Body of pancreas (tissue), 4 donors: Measurements from ENCODE around the gene DBX1. TPM values are rescaled to one million over a fixed set of nuclear protein-coding genes. Genes with fewer than 3 reads are reported as not detected.
A peak's percentile ranks its signal among the peaks of the same experiment; 100 is the strongest.

Experiments used
- ATAC-seq: fragments of 150-250 bp; one replicate; pipeline ENCODE4 v1.9.1; 2016
- DNase-seq, 4 donors: peaks; one replicate each; pipeline ENCODE4 v3.0.0-alpha.2; 2019
- H3K27ac ChIP-seq, 4 donors: fragments of 200-600 bp; sonication (generic); 1 replicate in 3 of 4; 2 replicates in 1 of 4; pipeline versions ENCODE4 v1.5.1 to v1.6.1; 2016 to 2019; ENCODE audit warnings: mild to moderate bottlenecking in 1 of 4, mixed read lengths in 1 of 4, moderate library complexity in 1 of 4
- H3K27me3 ChIP-seq, 2 donors: fragments of 200-600 bp; sonication (generic); one replicate each; pipeline ENCODE4 v1.6.0; 2016; ENCODE audit warnings: mild to moderate bottlenecking in 1 of 2
- H3K36me3 ChIP-seq, 2 donors: fragments of 200-600 bp; sonication (generic); replicated peaks in 1 of 2; 2 replicates each; pipeline ENCODE4 v1.5.1; 2016; ENCODE audit warnings: low read depth in 2 of 2; ENCODE audit not compliant: insufficient read depth in 1 of 2
- H3K4me1 ChIP-seq: fragments of 200-600 bp; sonication (generic); one replicate; pipeline ENCODE4 v1.6.0; 2016
- H3K4me3 ChIP-seq, 2 donors: fragments of 200-600 bp; sonication (generic); 1 replicate in 1 of 2; 2 replicates in 1 of 2; pipeline ENCODE4 v1.5.1; 2016 to 2019
- H3K9me3 ChIP-seq, 3 donors: fragments of 200-600 bp; sonication (generic); 1 replicate in 2 of 3; 2 replicates in 1 of 3; pipeline ENCODE4 v1.5.1; 2016
- CTCF ChIP-seq, 7 experiments: fragments of 450-650 bp in 4 of 7; fragments of 200-600 bp in 3 of 7; sonication (generic) in 3 of 7; IDR thresholded peaks; one replicate each; pipeline ENCODE4 v1.5.1; 2016 to 2019; ENCODE audit warnings: antibody characterized with exemption in 7 of 7
- POLR2A ChIP-seq, 3 donors: fragments of 450-650 bp; IDR thresholded peaks; one replicate each; pipeline ENCODE4 v1.6.1; 2016; ENCODE audit warnings: antibody characterized with exemption in 3 of 3, mild to moderate bottlenecking in 2 of 3
- WGBS, 2 donors: methylation state at CpG; one replicate each; pipeline ENCODE4 v1.1.5; 2017; 5-methylcytosine and 5-hydroxymethylcytosine counted together
- intact Hi-C: fragments of 100-400 bp; cut with DNase I; formaldehyde crosslinking; loops from one replicate; pipeline ENCODE4 v1.15.1; 2023
- total RNA-seq, 2 donors: library from RNA; depleted of rRNA; stranded (reverse); fragments of >200 nt; gene quantifications; one replicate each; pipeline ENCODE4 v1.1.0, GENCODE V29; 2016

Gene DBX1
- total RNA-seq, 2 donors from 2014 or later, result not detected

DNA sequence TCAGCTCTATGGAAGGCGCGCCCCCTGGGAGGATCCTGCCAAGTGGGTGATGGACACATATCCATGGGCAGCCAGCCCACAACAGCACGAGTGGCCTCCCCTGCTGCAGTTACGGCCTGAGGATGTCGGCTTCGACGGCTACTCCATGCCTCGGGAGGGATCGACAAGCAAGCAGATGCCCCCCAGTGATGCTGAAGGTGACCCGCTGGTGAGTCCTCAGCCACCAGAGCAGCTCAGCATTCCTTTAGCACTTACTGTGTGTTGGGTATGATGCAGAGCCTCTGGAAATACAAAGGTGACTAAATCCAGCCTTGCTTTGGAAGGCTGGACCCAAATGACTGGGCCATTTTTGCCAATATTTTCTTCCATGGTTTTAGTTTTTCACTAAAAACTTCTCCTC lies 45.7 kb downstream of the DBX1 start:
- TF ChIP-seq CTCF (IDR thresholded peaks at IDR 0.05) (no peak), POLR2A (IDR thresholded peaks at IDR 0.05) (no peak)
- 93 to 95% methylated on average over 3 to 4 of the region's 10 CpGs for WGBS, 2 donors
- H3K4me3 ChIP-seq, result no peak overlapping the region
- intact Hi-C loops, result no loop called here
- H3K36me3 ChIP-seq, result peaks cover 6 to 8% of the 10 kb centered on the region in 2 donors
- ATAC-seq, result no peak
- H3K27me3 ChIP-seq, result no peaks in the 10 kb centered on the region
- H3K9me3 ChIP-seq, result no peaks in the 10 kb centered on the region
- H3K4me1 ChIP-seq, result peaks cover 20% of the 10 kb centered on the region
- DNase-seq, result no peak
- H3K27ac ChIP-seq, result no peak overlapping the region

DNA sequence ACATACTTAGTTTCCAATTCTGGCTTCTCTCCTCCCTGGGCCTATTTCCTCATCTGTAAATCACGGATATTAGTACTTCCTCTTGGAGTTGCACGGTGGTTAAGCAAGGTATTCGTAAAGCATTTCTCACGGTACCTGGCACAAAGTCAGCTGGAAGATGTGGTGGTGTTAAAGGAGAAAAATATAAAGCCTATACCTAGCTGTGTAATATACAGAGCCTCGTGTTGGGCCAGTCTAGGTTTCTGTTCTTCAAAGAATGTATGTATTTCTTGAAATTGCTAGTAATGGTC lies 47.2 kb downstream of the DBX1 start:
- 27 to 36% methylated on average over 5 of the region's 5 CpGs for WGBS, 2 donors
- ATAC-seq (no peak), DNase-seq (peak in 2 of 4 donors; percentile 31 to 36)
- intact Hi-C loops, result no loop called here
- no peak for TF ChIP-seq POLR2A (IDR thresholded peaks at IDR 0.05)
- no peak for TF ChIP-seq CTCF (IDR thresholded peaks at IDR 0.05)
- Histone ChIP-seq H3K4me1 (peaks cover 20% of the 10 kb centered on the region), H3K4me3 (no peak overlapping the region), H3K9me3 (no peaks in the 10 kb centered on the region), H3K27me3 (no peaks in the 10 kb centered on the region), H3K27ac (peak overlapping the region; percentile 75 to 80 (median 78)), H3K36me3 (peaks cover 0 to 7% of the 10 kb centered on the region in 2 donors)

DNA sequence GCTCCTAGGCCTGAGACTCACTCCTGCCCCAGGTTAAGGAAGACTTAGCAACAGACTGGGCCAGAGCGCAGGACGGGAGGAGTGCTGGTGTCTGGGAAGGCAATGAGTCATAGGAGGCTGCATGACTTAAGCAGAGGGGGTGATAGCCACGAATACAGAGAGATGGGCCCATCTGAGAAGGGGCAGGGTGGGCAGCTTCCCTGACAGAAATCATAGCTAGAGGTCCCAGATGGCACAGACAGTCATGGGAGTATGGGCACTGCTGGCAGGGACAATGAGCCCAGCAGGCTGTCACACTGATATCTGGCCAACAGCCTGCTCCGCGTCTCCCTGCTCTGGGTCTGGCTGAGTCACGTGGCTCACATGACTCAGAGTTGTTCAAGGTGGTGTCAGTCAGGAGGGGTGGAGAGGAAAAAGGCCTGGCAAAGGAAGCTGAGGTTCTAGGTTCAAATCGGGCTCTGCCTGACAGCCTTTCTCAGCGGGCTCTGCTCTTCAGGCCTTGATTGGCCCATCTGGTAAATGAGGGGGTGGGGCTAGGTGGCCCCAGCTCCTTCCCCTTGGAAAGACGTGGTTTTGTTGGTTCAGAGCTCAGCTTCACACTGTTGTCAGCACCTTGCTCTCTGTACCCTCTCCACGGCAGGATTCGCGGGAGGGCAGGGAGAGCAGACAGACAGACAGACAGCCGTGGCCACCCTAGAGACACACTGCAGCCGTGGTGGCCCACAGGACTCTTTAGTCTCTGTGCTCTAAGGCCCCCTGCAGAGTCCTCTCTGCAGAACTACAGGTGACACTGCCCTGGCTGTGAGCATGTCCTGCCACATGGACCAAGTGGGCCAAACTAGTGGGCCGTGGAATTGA lies 47.8 kb downstream of the DBX1 start:
- Histone ChIP-seq H3K4me1 (peaks cover 20% of the 10 kb centered on the region), H3K9me3 (no peaks in the 10 kb centered on the region), H3K27ac (peak overlapping the region; percentile 75 to 80 (median 78)), H3K27me3 (no peaks in the 10 kb centered on the region), H3K4me3 (no peak overlapping the region), H3K36me3 (peaks cover 0 to 11% of the 10 kb centered on the region in 2 donors)
- DNase-seq, result peak; percentile 73 to 90 (median 86)
- WGBS, 2 donors, result 46 to 51% methylated on average over 13 of the region's 15 CpGs
- intact Hi-C loops, result no loop called here
- TF ChIP-seq CTCF (IDR thresholded peaks at IDR 0.05), result no peak
- peak in 2 of 3 donors; percentile 6 to 29 for TF ChIP-seq POLR2A (IDR thresholded peaks at IDR 0.05)
- peak; percentile 93 for ATAC-seq

DNA sequence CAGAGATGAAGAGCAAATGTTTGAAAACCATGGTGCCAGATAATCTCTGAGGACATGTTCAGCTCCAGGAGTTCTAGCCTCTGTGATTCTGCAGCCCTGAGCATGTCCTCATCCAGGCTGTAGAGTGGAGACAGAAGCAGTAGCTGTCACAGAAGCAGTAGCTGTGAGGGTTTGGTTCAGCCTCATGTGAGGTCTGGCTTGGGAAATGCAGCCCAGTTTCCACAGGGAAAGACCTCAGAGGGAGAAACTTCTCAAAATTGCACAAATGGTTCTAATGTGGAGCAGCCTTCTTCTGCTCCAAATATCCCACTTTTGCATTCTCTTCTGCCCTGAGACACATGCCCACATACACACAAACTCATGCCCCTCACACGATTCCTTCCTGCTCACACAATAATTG lies 48.4 kb downstream of the DBX1 start:
- Histone ChIP-seq H3K9me3 (no peaks in the 10 kb centered on the region), H3K27me3 (no peaks in the 10 kb centered on the region), H3K36me3 (peaks cover 0 to 8% of the 10 kb centered on the region in 2 donors), H3K27ac (peak overlapping the region; percentile 75 to 80 (median 78)), H3K4me3 (no peak overlapping the region), H3K4me1 (peaks cover 20% of the 10 kb centered on the region)
- 74 to 76% methylated on average over 1 of the region's 1 CpG for WGBS, 2 donors
- DNase-seq (no peak), ATAC-seq (no peak)
- intact Hi-C loops, result no loop called here
- TF ChIP-seq POLR2A (IDR thresholded peaks at IDR 0.05) (no peak), CTCF (IDR thresholded peaks at IDR 0.05) (no peak)
